GM19397 (cell line): Measurements from ENCODE around the gene PTGDR2.

Source experiments
- ATAC-seq: cut with Tn5 transposase; IDR thresholded peaks from one replicate; pipeline ENCODE4 v1.9.1; 2021; ENCODE audit warnings: mild to moderate bottlenecking, moderate library complexity; ENCODE audit not compliant: unreplicated experiment

PTGDR2 gene

GRCh38 chr11:60855726-60856633 is at the start of gene PTGDR2:
TSS of gene PTGDR2 (minus strand) at chr11:60855950. CDS start at chr11:60853722, 2,228 bp downstream.
- ATAC-seq: no peak

GRCh38 chr11:60905047-60905446 is 49.3 kb upstream of the PTGDR2 start:
- ATAC-seq: no peak

DNA sequence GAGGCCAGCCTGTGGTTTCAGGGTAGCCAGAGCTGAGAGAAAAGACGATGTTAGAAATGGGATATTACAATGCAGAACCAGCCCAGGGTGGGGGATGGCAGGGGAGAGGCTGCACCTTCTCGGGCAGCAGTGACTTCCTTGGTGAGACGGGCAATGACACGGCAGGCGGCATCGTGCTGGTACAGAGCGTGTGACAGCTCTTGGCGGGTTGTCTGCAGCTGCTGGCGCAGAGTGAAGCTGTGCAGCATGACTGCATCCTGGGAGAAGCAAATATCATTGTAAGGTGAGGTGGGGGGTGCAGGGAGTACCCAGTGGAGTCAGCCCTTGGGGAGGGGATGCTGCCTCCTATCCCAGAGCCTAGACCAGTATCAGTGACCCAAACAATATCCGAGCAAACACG is 46.9 kb upstream of the PTGDR2 start:
- ATAC-seq: no peak

- no peak for ATAC-seq
Measured at GRCh38 chr11:60900673-60901404, 45.1 kb upstream of the PTGDR2 start.

DNA sequence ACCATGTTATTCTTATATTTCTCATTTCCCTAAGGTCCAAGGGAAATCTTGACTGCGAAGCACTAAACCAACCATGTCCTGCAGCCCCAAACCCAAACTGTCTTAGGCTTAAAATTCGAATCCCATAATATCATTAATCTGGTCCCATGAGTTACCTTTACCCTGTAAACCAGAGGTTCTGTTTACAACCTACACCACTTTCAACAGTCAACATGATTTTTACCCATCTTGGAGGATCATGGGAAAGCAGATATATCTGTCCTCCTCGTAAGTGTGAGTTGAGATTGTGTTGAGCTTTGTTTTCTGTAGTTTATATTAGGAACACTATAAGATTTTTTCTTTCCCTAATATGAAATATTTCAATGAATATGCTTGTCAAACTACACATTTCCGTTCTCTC is 44.2 kb upstream of the PTGDR2 start:
- ATAC-seq: no peak

GRCh38 chr11:60899046-60899936 is 43.5 kb upstream of the PTGDR2 start:
- no peak for ATAC-seq

- ATAC-seq: no peak
Measured at GRCh38 chr11:60897496-60897895, 41.7 kb upstream of the PTGDR2 start.

DNA sequence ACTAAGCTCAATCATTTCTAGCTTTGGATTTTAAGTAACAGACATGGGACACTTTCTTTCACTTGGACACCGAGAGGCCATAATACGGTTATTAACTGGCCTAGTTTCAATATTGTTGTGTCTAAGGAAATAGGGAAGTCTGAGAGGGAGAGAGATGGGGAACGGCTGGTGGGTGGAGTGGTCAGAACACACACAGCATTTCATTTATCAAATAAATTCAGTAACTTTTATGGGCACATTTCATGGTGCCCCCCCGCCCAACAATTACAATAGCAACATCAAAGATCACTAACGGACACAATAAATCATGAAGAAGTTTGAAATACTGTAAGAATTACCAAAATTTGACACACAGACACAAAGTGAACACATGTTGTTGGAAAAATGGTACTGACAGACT is 39.9 kb upstream of the PTGDR2 start:
- no peak for ATAC-seq

DNA sequence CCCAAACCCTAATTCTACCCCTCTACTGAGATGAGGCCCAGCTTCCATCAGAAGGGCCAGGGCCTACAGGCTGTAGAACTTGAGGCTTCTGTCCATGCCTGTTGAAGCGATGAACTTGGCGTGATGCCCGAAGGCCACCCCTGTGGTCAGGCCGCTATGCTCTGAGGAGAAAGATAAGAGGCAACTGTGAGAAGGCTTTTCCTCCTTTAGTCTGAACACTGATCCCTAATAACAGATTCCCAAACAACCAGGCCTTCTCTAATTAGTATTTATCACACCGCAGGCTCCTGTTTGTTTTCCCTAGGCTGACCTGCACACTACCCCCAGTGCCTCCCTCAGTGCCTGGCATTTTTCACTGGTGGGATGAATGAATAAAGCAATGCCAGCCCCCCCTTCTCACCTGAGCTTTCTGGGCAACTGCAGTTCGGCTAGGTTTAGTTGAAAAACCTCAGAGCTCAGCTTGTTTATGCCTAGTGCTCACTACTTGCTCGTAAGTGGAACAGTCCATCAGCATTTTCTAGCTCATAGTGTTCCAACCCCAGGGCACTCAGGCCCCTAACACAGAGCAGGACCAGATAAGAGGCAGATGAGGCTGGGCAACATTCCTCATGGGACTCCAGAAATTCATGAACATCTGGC is 35.5 kb upstream of the PTGDR2 start:
- ATAC-seq: no peak

DNA sequence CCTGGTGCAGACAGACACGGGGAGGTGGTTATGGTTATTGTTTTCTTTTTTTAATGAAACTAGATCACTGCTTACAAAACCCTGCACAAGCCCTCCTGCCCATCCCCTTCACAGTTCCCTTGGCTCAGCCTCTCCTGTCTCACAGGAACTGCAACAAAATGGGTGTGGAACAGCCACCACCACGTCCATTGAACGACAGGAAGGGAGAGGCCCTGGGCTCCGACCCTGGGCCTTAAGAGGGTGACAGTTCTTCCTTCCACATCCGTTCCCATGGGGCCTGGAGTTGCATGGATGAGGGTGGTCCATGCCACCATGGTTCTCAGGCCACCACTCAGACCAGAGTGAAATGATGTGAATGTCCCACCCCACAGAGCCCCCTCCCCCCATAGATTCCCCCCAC is 34.9 kb upstream of the PTGDR2 start:
- no peak for ATAC-seq

- ATAC-seq: no peak
Measured at GRCh38 chr11:60889869-60890311, 34.1 kb upstream of the PTGDR2 start.

DNA sequence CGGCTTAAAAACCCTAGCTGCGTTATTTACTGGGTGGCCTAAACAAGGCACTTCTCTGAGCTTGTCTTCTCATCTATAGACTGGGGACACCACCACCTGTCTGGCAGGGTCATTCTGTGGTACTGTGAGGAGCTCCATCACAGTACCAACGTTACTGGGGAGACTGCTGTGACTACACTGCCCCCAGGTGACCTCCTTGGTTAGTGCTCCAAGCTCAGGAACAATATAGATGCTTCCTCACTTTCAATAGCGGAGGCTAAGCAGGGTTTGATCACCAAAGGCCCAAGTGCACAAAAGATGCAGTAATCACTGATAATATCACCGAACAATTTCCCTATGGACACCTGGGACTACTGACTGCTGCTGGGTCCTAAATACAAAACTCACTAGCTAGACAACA is 31.8 kb upstream of the PTGDR2 start:
- ATAC-seq: no peak

GRCh38 chr11:60880643-60881282 is 25.0 kb upstream of the PTGDR2 start:
- ATAC-seq: no peak

GRCh38 chr11:60879971-60880588 is 24.3 kb upstream of the PTGDR2 start:
- no peak for ATAC-seq

- ATAC-seq: no peak
Measured at GRCh38 chr11:60879104-60879503, 23.4 kb upstream of the PTGDR2 start.

GRCh38 chr11:60878245-60879101 is 22.7 kb upstream of the PTGDR2 start:
- ATAC-seq: no peak

GRCh38 chr11:60876168-60876485 is 20.4 kb upstream of the PTGDR2 start:
- ATAC-seq: no peak

DNA sequence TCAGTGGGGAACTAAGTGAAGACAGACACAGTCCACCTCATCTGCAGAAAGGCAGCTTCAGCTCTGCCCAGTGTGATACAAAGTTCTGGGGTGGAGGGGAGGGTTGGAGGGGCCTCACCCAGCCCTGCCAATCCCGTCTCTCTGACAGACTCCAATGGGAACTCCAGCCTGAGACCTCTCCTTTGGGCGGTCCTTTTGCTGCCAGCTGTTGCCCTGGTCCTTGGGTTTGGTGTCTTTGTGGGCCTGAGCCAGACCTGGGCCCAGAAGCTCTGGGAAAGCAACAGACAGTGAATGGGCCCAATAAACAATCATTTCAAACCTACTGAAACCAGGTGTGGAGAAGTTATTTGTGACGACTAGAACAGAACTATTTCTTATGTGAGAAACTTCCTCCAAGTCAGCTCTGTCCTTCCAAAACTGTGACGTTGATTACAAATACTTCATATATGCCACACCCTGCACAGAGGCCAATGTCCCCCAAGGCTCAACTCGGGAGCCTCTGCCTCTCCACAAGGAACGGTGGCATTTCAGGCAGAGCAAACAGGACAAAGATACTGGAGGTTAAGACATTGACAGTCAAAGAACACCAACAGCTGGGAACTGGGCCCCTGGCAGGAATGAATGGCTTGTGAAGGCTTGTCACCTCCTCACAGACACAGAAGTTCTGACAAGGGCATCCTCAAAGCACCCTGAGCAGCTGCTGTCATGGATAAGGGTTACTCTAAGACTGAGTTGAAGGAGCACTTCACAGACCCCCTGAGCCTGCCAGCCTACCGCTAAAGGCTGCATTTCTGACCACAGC is 19.8 kb upstream of the PTGDR2 start:
- ATAC-seq: no peak
